Endothelial cell of umbilical vein (primary cell): ENCODE data around the gene LAMB4. TPM values are rescaled to one million over a fixed set of nuclear protein-coding genes. Genes with fewer than 3 reads are reported as not detected.

ENCODE experiments used
- BruUV-seq: library from RNA; stranded (reverse); fragments of 400-500 nt; replicated peaks from 2 replicates; lab custom pipeline; 2021; lab: Mats Ljungman, UMichigan
- CTCF ChIA-PET: fragments of 300-600, 350-600 bp; sonication (Branson Sonifier 250); formaldehyde crosslinking; loops from one replicate; lab custom pipeline; 2021; ENCODE audit warnings: antibody characterized with exemption, inconsistent platforms; lab: Charles Lee
- POLR2A ChIA-PET: fragments of 300-600, 350-600 bp; sonication (Branson Sonifier 250); formaldehyde crosslinking; loops from one replicate; lab custom pipeline; 2021; ENCODE audit warnings: antibody characterized with exemption, inconsistent platforms; lab: Charles Lee
- DNase-seq: peaks from one replicate; pipeline ENCODE4 v3.0.0-alpha.2; 2011; ENCODE audit warnings: low read depth, low spot score
- FAIRE-seq: peaks from 2 replicates; lab custom pipeline; 2011; peaks lifted over from hg19 to GRCh38; lab: Jason Lieb, UNC
- H2AFZ ChIP-seq: 2 replicates; pipeline ENCODE4 v1.6.0; 2012; ENCODE audit warnings: low read depth, low read length, control low read depth, inconsistent platforms
- H3K27ac ChIP-seq: 2 replicates; pipeline ENCODE4 v1.5.1; 2011; ENCODE audit warnings: low read depth, mild to moderate bottlenecking, control low read depth, low read length, moderate library complexity; ENCODE audit not compliant: insufficient read depth
- H3K27me3 ChIP-seq, 2 experiments: 2 replicates each; pipeline versions ENCODE4 v1.6.0 to v1.6.1; 2011; ENCODE audit warnings: low read length in 2 of 2, mixed read lengths in 1 of 2; ENCODE audit not compliant: control insufficient read depth in 2 of 2, insufficient read depth in 2 of 2
- H3K36me3 ChIP-seq, 2 experiments: 2 replicates in 1 of 2; 3 replicates in 1 of 2; pipeline ENCODE4 v1.5.1; 2011; ENCODE audit warnings: low read length in 2 of 2, mild to moderate bottlenecking in 1 of 2, moderate library complexity in 1 of 2; ENCODE audit not compliant: control insufficient read depth in 2 of 2, insufficient read depth in 2 of 2; ENCODE audit errors: extremely low read depth in 1 of 2
- H3K4me1 ChIP-seq: 3 replicates; pipeline ENCODE4 v1.5.1; 2011; ENCODE audit warnings: mild to moderate bottlenecking, low read length; ENCODE audit not compliant: control insufficient read depth, insufficient read depth; ENCODE audit errors: extremely low read depth
- H3K4me2 ChIP-seq: 2 replicates; pipeline ENCODE4 v1.6.1; 2011; ENCODE audit warnings: low read length, control low read depth, mixed read lengths; ENCODE audit not compliant: insufficient read depth
- H3K4me3 ChIP-seq, 3 experiments: fragments of 200-600 bp in 1 of 3; sonication (generic), shearing (Covaris generic) in 1 of 3; replicated peaks in 1 of 3; 2 replicates each; pipeline ENCODE4 v1.5.1; 2011 to 2016; ENCODE audit warnings: control low read depth in 3 of 3, low read length in 3 of 3, mild to moderate bottlenecking in 2 of 3, inconsistent platforms in 1 of 3, low read depth in 1 of 3, moderate library complexity in 1 of 3; ENCODE audit not compliant: insufficient read depth in 1 of 3
- H3K79me2 ChIP-seq: 2 replicates; pipeline ENCODE4 v1.6.0; 2012; ENCODE audit warnings: low read length, inconsistent platforms; ENCODE audit not compliant: control insufficient read depth, insufficient read depth
- H3K9ac ChIP-seq: replicated peaks from 2 replicates; pipeline ENCODE3; 2011; ENCODE audit warnings: low read length, control low read depth; ENCODE audit not compliant: insufficient read depth; ENCODE audit errors: extremely low read depth
- H3K9me1 ChIP-seq: replicated peaks from 3 replicates; pipeline ENCODE4 v1.6.0; 2011; ENCODE audit warnings: mild to moderate bottlenecking, low read length; ENCODE audit not compliant: control insufficient read depth, insufficient read depth; ENCODE audit errors: extremely low read depth
- H3K9me3 ChIP-seq: replicated peaks from 2 replicates; pipeline ENCODE4 v1.5.1; 2012; ENCODE audit warnings: low read length, inconsistent platforms; ENCODE audit not compliant: control insufficient read depth, insufficient read depth
- H4K20me1 ChIP-seq: replicated peaks from 2 replicates; pipeline ENCODE3; 2011; ENCODE audit warnings: mild to moderate bottlenecking, low read length; ENCODE audit not compliant: control insufficient read depth, insufficient read depth; ENCODE audit errors: extremely low read depth
- EZH2 ChIP-seq: IDR thresholded peaks from 2 replicates; pipeline ENCODE4 v1.6.1; 2012; ENCODE audit warnings: borderline replicate concordance, low read depth, mild to moderate bottlenecking, moderate library complexity, low read length, inconsistent platforms; ENCODE audit not compliant: severe bottlenecking
- FOS ChIP-seq: IDR thresholded peaks from 2 replicates; pipeline ENCODE4 v1.6.1; 2011; ENCODE audit warnings: mild to moderate bottlenecking, low read length, moderate library complexity, borderline replicate concordance; ENCODE audit not compliant: insufficient read depth
- GATA2 ChIP-seq: IDR thresholded peaks from 2 replicates; pipeline ENCODE4 v1.7.0; 2011; ENCODE audit warnings: low read depth, mild to moderate bottlenecking, moderate library complexity, mixed read lengths, low read length; ENCODE audit not compliant: insufficient read length, insufficient read depth
- JUN ChIP-seq: IDR thresholded peaks from 2 replicates; pipeline ENCODE4 v1.6.1; 2011; ENCODE audit warnings: borderline replicate concordance, low read depth; ENCODE audit not compliant: insufficient read length, insufficient read depth
- MYC ChIP-seq: IDR thresholded peaks from one replicate; pipeline ENCODE4 v1.6.1; 2011; ENCODE audit warnings: mild to moderate bottlenecking, low read depth, low read length
- POLR2A ChIP-seq: IDR thresholded peaks from 2 replicates; pipeline ENCODE4 v1.6.1; 2012; ENCODE audit warnings: low read depth, mild to moderate bottlenecking, control low read depth, low read length
- POLR2AphosphoS5 ChIP-seq: IDR thresholded peaks from 2 replicates; pipeline ENCODE4 v1.6.1; 2012; ENCODE audit warnings: low read depth, mild to moderate bottlenecking, control low read depth, low read length, moderate library complexity; ENCODE audit not compliant: insufficient read depth
- dilution Hi-C: fragments of 300-500 bp; cut with MboI; formaldehyde crosslinking; loops from one replicate; pipeline ENCODE4 v1.15.0; 2019; ENCODE audit warnings: low sequenced_read_pairs; ENCODE audit not compliant: extremely low pct_ligation_motif_present
- intact Hi-C: fragments of 100-400 bp; cut with micrococcal nuclease; formaldehyde crosslinking; loops from one replicate; pipeline ENCODE4 v1.10.0; 2022
- polyA plus RNA-seq, 4 experiments: library from polyadenylated mRNA; depleted of rRNA in 3 of 4; stranded (reverse) in 3 of 4; unstranded in 1 of 4; fragments of >200 nt; gene quantifications; 2 replicates each; pipeline versions ENCODE4 v1.2.1 to v1.2.3, GENCODE V29; 2011 to 2012; ENCODE audit warnings: missing spikeins in 1 of 4
- total RNA-seq: library from RNA; stranded (reverse); gene quantifications from 2 replicates; pipeline ENCODE4 v1.2.3, GENCODE V29; 2021
- TF ChIP-seq, protein P1 (sequence below): IDR thresholded peaks from 2 replicates; pipeline ENCODE4 v1.6.1; 2011; ENCODE audit not compliant: insufficient read depth, insufficient read length
- TF ChIP-seq, protein P2 (sequence below), 2 donors: IDR thresholded peaks; 1 replicate in 1 of 2; 2 replicates in 1 of 2; pipeline ENCODE4 v1.5.1; 2011; ENCODE audit warnings: low read length in 2 of 2, mild to moderate bottlenecking in 2 of 2, moderate library complexity in 2 of 2, control low read depth in 1 of 2, inconsistent platforms in 1 of 2, low read depth in 1 of 2; ENCODE audit not compliant: insufficient read depth in 1 of 2; ENCODE audit errors: extremely low read depth in 1 of 2

Gene LAMB4
- total and polyA plus RNA-seq, 2 donors (not counting 3 experiments of a cell fraction or from before 2014, with no cell fraction given): 0.15 to 0.20 TPM

DNA sequence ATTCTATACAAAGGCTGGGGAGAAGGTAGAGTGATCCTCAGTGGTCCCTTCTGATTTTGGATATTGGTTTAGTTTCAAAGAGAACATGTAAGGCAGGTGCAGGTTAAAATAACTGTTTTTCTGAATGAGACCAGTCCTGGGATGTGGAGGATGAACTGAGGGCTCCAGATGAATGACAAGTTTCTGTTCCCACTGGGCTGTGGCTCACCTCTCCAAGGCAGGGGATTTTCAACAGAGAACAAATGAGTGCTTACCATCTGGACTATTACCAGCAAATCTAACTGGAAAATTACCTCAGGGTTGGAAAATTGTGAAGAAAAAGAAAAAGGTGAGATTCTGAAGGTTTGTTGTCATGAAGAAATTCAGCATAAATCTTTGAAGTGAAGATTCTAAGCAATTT lies 8.0 kb downstream of the LAMB4 start:
- H4K20me1 ChIP-seq: no peaks in the 10 kb centered on the region
- H3K36me3 ChIP-seq: no peaks in the 10 kb centered on the region
- dilution Hi-C loops: no loop called here
- CTCF ChIA-PET: interaction anchor here (0.7 to 1.7 kb wide), 4 partner anchors 9 to 23 kb away, joined by 3 to 7 read pairs (median 4); no protein-coding TSS in a partner anchor
- no peaks in the 10 kb centered on the region for H3K9me3 ChIP-seq
- no peak overlapping the region for H2AFZ ChIP-seq
- H3K27ac ChIP-seq: no peak overlapping the region
- POLR2A ChIA-PET: no interaction called here
- no peak for DNase-seq
- intact Hi-C loops: no loop called here
- H3K9ac ChIP-seq: no peak overlapping the region
- no TSS peak for BruUV-seq
- no peak for FAIRE-seq
- no peaks in the 10 kb centered on the region for H3K9me1 ChIP-seq
- no peak overlapping the region for H3K4me2 ChIP-seq
- H3K4me3 ChIP-seq: no peak overlapping the region
- no peaks in the 10 kb centered on the region for H3K4me1 ChIP-seq
- no peaks in the 10 kb centered on the region for H3K27me3 ChIP-seq
- no peaks in the 10 kb centered on the region for H3K79me2 ChIP-seq
- TF ChIP-seq MYC (no peak), FOS (no peak)
- TF ChIP-seq, protein P1, sequence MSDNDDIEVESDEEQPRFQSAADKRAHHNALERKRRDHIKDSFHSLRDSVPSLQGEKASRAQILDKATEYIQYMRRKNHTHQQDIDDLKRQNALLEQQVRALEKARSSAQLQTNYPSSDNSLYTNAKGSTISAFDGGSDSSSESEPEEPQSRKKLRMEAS: no peak

DNA sequence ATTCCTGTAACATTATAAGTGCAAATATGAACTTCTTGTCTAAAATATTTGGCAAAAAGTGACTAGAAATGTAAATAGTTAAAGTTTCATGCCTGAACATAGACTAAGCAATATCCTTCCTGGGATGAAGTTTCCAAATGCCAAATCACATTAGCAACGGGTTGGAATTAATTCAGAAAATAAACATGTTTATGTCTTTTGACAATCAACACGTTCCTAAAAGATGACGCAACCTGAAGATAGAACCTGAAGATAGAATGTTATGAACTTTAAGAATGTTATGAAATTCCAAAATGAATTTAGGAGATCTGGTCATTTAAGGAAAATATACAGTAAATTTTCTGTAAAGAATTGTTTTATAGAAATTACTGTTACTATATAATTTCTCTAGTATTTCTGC lies 9.2 kb downstream of the LAMB4 start:
- Histone ChIP-seq H3K36me3 (no peaks in the 10 kb centered on the region), H3K27ac (no peak overlapping the region), H3K9me1 (no peaks in the 10 kb centered on the region), H3K27me3 (no peaks in the 10 kb centered on the region), H3K4me3 (no peak overlapping the region), H3K9ac (no peak overlapping the region), H3K4me1 (no peaks in the 10 kb centered on the region), H3K4me2 (no peak overlapping the region), H3K9me3 (no peaks in the 10 kb centered on the region), H2AFZ (no peak overlapping the region), H4K20me1 (no peaks in the 10 kb centered on the region), H3K79me2 (no peaks in the 10 kb centered on the region)
- TF ChIP-seq FOS (no peak), GATA2 (no peak), MYC (no peak), POLR2AphosphoS5 (no peak), JUN (no peak), EZH2 (no peak), POLR2A (no peak)
- TF ChIP-seq, protein P2, sequence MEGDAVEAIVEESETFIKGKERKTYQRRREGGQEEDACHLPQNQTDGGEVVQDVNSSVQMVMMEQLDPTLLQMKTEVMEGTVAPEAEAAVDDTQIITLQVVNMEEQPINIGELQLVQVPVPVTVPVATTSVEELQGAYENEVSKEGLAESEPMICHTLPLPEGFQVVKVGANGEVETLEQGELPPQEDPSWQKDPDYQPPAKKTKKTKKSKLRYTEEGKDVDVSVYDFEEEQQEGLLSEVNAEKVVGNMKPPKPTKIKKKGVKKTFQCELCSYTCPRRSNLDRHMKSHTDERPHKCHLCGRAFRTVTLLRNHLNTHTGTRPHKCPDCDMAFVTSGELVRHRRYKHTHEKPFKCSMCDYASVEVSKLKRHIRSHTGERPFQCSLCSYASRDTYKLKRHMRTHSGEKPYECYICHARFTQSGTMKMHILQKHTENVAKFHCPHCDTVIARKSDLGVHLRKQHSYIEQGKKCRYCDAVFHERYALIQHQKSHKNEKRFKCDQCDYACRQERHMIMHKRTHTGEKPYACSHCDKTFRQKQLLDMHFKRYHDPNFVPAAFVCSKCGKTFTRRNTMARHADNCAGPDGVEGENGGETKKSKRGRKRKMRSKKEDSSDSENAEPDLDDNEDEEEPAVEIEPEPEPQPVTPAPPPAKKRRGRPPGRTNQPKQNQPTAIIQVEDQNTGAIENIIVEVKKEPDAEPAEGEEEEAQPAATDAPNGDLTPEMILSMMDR (IDR thresholded peaks at IDR 0.05; ENCODE audit: extremely low read depth in 1 of 2, insufficient read depth in 1 of 2, low read depth in 1 of 2, low read length in 2 of 2): no peak
- TF ChIP-seq, protein P1: no peak
- no peak for FAIRE-seq
- ChIA-PET POLR2A (no interaction called here), CTCF (interaction anchor here (0.6 to 1.9 kb wide), 2 partner anchors 14 to 25 kb away, joined by 3 to 6 read pairs; no protein-coding TSS in a partner anchor)
- DNase-seq: no peak
- BruUV-seq: no TSS peak
- dilution Hi-C loops: no loop called here
- intact Hi-C loops: no loop called here
